Astrocyte (in vitro differentiated cells and primary cell): Measurements from ENCODE around the gene TMTC1.

Experiments used
- EZH2 ChIP-seq: IDR thresholded peaks from 2 replicates; pipeline ENCODE4 v1.6.1; 2012; ENCODE audit warnings: mild to moderate bottlenecking, low read length, inconsistent platforms; ENCODE audit not compliant: insufficient read depth
- TF ChIP-seq, protein P1 (sequence below): IDR thresholded peaks from 2 replicates; pipeline ENCODE4 v1.5.1; 2011; ENCODE audit warnings: low read depth, mild to moderate bottlenecking, inconsistent platforms, low read length, moderate library complexity; ENCODE audit not compliant: insufficient read depth

DNA sequence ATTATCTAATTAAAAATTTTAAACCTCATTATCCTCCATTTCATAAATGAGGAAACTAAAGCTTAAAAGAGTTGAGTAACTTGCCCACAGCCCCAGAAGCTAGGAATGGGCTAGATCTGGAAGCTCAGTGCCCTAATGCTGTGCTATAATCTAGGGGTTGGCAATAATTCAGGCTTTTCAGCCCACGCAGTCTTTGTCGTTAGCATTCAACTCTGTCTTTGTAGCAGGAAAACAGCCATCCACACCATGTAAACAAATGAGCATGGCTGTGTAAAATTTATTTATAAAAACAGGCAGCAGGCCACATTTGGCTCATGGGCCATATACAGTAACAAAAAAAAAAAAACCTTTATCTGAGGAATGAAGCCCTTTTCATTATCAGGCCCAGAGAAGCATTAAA is 193.9 kb downstream of the TMTC1 start:
- TF ChIP-seq, protein P1, sequence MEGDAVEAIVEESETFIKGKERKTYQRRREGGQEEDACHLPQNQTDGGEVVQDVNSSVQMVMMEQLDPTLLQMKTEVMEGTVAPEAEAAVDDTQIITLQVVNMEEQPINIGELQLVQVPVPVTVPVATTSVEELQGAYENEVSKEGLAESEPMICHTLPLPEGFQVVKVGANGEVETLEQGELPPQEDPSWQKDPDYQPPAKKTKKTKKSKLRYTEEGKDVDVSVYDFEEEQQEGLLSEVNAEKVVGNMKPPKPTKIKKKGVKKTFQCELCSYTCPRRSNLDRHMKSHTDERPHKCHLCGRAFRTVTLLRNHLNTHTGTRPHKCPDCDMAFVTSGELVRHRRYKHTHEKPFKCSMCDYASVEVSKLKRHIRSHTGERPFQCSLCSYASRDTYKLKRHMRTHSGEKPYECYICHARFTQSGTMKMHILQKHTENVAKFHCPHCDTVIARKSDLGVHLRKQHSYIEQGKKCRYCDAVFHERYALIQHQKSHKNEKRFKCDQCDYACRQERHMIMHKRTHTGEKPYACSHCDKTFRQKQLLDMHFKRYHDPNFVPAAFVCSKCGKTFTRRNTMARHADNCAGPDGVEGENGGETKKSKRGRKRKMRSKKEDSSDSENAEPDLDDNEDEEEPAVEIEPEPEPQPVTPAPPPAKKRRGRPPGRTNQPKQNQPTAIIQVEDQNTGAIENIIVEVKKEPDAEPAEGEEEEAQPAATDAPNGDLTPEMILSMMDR = no peak
- TF ChIP-seq EZH2 = no peak
